GM12891 (cell line): ENCODE results near the gene PLBD1.

Experiments used
- DNase-seq: peaks from one replicate; pipeline ENCODE4 v3.0.0; 2011; ENCODE audit warnings: low spot score; ENCODE audit not compliant: insufficient read length
- FAIRE-seq: peaks from 2 replicates; lab custom pipeline; 2011; peaks lifted over from hg19 to GRCh38; lab: Jason Lieb, UNC
- PAX5 ChIP-seq: IDR thresholded peaks from 2 replicates; pipeline ENCODE4 v1.6.1; 2011; ENCODE audit warnings: low read length, moderate library complexity, mild to moderate bottlenecking; ENCODE audit not compliant: insufficient read depth, severe bottlenecking
- POLR2A ChIP-seq: IDR thresholded peaks from 2 replicates; pipeline ENCODE4 v1.6.1; 2011; ENCODE audit warnings: low read depth, low read length, control low read depth
- POLR2AphosphoS5 ChIP-seq: IDR thresholded peaks from 2 replicates; pipeline ENCODE4 v1.6.1; 2011; ENCODE audit warnings: low read depth, low read length, control low read depth
- POU2F2 ChIP-seq: IDR thresholded peaks from 2 replicates; pipeline ENCODE4 v1.6.1; 2011; ENCODE audit warnings: low read depth, mild to moderate bottlenecking, control low read depth, low read length, moderate library complexity
- SPI1 ChIP-seq: IDR thresholded peaks from 2 replicates; pipeline ENCODE4 v1.6.1; 2011; ENCODE audit warnings: low read depth, low read length, control low read depth
- TAF1 ChIP-seq: IDR thresholded peaks from 2 replicates; pipeline ENCODE4 v1.6.1; 2011; ENCODE audit warnings: low read depth, low read length, control low read depth

PLBD1 gene

DNA sequence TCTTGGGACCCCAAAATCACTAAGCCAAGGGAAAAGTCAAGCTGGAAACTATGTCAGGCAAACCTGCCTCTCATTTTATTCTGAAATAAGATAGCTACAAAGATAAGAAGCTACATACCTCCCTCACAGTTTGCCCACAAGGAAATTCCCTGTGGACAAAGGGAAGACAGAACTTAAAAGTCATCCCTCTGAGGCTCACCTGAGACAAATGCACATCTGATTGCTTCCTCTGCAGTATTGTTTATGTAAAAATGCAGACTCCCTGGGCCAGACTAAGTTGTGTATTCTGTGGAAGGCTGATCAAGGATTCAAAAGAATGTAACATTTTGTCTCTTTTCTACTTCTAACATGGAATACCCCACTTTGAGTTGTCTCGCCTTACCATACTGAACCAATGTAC, 2.5 kb upstream of the PLBD1 start:
- FAIRE-seq = no peak
- TF ChIP-seq TAF1 = no peak
- TF ChIP-seq PAX5 = no peak
- no peak for TF ChIP-seq POLR2AphosphoS5
- TF ChIP-seq POU2F2 = no peak
- no peak for TF ChIP-seq POLR2A
- TF ChIP-seq SPI1 = no peak
- no peak for DNase-seq

DNA sequence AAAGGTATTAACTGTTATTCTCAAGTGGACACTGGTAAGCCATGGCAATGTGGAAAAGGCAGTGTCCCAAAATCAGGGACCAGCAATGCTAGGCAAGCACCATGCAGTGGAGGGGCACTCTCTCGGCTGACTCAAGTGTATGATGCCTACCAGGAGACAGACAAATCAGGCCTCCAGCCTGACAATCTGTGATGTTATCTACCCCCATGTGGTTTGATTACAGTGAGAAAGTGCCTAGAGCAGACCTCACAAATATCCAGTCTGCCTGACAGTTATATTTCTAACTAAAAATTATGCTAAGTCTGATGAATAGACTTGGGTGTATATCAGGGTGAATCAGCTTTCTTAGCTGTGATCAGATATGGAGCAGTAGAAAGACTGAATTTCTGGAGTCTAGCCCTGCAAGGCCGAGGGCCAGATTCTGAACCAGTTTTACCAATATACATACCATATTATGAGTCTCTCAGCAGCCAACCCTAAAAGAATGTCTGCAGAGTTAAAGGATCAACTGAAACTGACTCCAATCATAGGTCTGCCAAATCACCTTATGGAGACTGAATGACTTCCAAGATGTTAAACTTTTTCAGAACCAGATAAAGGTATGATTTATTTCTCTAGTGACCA, 3.2 kb downstream of the PLBD1 start:
- FAIRE-seq (no peak), DNase-seq (no peak)
- TF ChIP-seq TAF1 = no peak
- no peak for TF ChIP-seq POLR2AphosphoS5
- no peak for TF ChIP-seq PAX5
- TF ChIP-seq POLR2A = no peak
- no peak for TF ChIP-seq POU2F2
- TF ChIP-seq SPI1 = no peak

DNA sequence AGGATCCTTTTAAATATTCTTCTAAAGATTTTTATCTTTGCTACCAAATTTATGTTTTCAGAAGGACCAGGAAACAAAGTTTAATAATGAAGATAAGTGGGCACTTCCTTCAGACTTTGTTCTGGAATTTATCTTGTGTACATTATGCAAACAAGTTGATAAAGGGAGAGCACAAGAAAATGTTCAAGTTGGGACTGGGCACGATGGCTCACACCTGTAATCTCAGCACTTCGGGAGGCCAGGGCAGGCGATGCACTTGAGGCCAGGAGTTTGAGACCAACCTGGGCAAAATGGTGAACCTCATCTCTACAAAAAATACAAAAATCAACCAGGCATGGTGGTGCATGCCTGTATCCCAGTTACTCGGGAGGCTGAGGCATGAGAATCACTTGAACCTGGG, 4.6 kb downstream of the PLBD1 start:
- DNase-seq = no peak
- FAIRE-seq = no peak
- TF ChIP-seq SPI1 (no peak), PAX5 (no peak), POLR2A (no peak), TAF1 (no peak), POU2F2 (no peak), POLR2AphosphoS5 (no peak)

DNA sequence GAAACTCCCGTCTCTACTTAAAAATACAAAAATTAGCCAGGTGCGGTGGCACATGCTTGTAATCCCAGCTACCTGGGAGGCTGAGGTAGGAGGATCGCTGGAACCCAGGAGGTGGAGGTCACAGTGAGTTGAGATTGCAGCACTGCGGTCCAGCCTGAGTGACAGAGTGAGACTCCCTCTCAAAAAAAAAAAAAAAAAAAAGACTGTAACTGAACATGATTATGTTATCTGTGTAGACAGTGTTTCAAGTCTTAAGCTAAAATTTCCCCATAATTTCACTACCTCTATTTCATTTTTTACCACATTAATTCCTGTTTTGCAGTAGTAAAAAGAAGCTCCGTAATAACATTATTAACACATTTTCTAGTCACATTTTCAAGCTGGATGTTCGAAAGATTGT, 5.4 kb downstream of the PLBD1 start:
- DNase-seq = no peak
- TF ChIP-seq TAF1 = no peak
- FAIRE-seq = no peak

- FAIRE-seq (no peak), DNase-seq (no peak)
- TF ChIP-seq POLR2A = no peak
- no peak for TF ChIP-seq TAF1
- TF ChIP-seq POU2F2 = no peak
Measured at GRCh38 chr12:14561677-14562238, 5.9 kb downstream of the PLBD1 start.

GRCh38 chr12:14560904-14561574, 6.6 kb downstream of the PLBD1 start:
- TF ChIP-seq POU2F2 (no peak), PAX5 (no peak), POLR2AphosphoS5 (no peak), TAF1 (no peak), SPI1 (no peak), POLR2A (no peak)
- DNase-seq (no peak), FAIRE-seq (no peak)

GRCh38 chr12:14558473-14558959, 9.2 kb downstream of the PLBD1 start:
- DNase-seq (no peak), FAIRE-seq (no peak)
- TF ChIP-seq POLR2A (no peak), SPI1 (peak; percentile 74), PAX5 (no peak), POLR2AphosphoS5 (no peak)

DNA sequence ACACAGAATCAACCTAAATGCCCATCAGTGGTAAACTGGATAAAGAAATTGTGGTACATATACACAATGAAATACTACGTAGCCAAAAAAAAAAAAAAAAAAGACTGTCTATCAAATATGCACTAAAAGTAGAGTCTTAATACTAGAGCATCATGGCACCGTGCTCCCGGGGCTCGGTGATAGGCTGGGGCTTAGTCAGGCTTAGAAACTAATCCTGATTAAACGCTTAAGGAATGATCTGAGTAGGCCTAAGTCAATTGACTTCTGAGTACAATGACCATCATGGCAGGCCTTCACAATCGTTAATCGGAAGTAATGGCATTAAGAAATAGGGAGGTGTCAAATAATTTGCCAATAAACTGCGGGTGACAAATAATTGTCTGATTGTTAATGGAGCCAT, 9.7 kb downstream of the PLBD1 start:
- no peak for FAIRE-seq
- no peak for DNase-seq
- no peak for TF ChIP-seq TAF1

- DNase-seq (no peak), FAIRE-seq (no peak)
- TF ChIP-seq SPI1 (no peak), POLR2AphosphoS5 (no peak), POLR2A (no peak), TAF1 (no peak), POU2F2 (no peak), PAX5 (no peak)
Measured at GRCh38 chr12:14554281-14555007, 13.2 kb downstream of the PLBD1 start.
